ENCODE data around the gene KSR2.

DNA sequence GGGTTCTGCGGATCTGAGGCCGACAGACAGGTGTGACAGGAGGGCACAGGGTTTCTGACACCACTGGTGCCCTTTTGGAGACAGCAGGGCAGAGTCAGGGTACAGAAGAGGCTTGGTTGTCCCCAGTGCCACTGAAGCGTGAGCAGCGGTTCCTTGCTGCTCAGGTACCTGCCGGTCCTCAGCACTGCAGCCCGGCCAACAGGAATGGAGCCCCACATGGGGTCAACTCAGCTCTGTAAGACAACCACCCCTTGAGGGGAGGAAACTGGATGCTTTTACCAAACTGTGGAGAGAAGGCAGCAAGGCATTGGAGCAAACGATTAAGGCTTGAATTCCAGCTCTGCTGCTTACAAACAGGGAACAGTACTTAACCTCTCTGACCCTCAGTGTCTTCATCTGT, 361.0 kb downstream of the KSR2 start:
- TF ChIP-seq, protein P1, sequence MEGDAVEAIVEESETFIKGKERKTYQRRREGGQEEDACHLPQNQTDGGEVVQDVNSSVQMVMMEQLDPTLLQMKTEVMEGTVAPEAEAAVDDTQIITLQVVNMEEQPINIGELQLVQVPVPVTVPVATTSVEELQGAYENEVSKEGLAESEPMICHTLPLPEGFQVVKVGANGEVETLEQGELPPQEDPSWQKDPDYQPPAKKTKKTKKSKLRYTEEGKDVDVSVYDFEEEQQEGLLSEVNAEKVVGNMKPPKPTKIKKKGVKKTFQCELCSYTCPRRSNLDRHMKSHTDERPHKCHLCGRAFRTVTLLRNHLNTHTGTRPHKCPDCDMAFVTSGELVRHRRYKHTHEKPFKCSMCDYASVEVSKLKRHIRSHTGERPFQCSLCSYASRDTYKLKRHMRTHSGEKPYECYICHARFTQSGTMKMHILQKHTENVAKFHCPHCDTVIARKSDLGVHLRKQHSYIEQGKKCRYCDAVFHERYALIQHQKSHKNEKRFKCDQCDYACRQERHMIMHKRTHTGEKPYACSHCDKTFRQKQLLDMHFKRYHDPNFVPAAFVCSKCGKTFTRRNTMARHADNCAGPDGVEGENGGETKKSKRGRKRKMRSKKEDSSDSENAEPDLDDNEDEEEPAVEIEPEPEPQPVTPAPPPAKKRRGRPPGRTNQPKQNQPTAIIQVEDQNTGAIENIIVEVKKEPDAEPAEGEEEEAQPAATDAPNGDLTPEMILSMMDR (IDR thresholded peaks at IDR 0.05) = no peak
- TF ChIP-seq POLR2A (IDR thresholded peaks at IDR 0.05) = no peak
